ENCODE results near the gene CRNN. TPM values are rescaled to one million over a fixed set of nuclear protein-coding genes. Genes with fewer than 3 reads are reported as not detected.
A peak's percentile ranks its signal among the peaks of the same experiment; 100 is the strongest.

Gene CRNN
- total and polyA plus RNA-seq, 4 experiments from 2014 or later: not detected

DNA sequence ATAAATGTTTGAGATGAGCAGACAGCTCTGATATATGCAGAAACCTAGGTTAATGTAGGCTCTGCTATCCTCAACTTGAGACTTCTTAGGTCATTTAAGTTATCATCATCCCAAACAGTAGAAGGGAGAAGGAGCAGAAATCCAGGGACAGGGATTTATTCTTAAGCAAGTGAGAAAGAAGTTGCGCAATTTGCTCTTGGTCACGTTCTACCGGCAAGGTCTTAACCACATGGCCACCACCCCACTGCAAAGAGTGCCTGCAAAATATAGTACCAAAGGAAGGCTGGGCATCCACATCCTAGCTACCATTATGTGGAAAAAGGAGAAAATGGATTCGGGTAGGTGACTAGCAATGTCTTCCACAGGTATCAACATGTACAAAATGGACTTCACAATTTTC lies 25.2 kb downstream of the CRNN start:
- POLR2A ChIA-PET (ENCODE audit: partially characterized antibody): no interaction called here
- Mint-ChIP-seq H3K27ac (no peak overlapping the region), H3K4me1 (peaks cover 18 to 26% (median 23%) of the 10 kb centered on the region in 4 donors), H3K9me3 (peaks cover 0 to 4% (median 0%) of the 10 kb centered on the region in 8 donors), H3K4me3 (no peak overlapping the region), H3K36me3 (peaks cover 0 to 5% of the 10 kb centered on the region in 2 donors), H3K27me3 (peaks cover 16 to 21% of the 10 kb centered on the region in 2 donors)
- Histone ChIP-seq H3K4me3 (ENCODE audit: low read length in 2 of 2) (no peak overlapping the region), H3K27me3 (ENCODE audit: insufficient read depth, low read length) (peaks cover 7% of the 10 kb centered on the region), H3K36me3 (ENCODE audit: insufficient read depth, low read length) (no peaks in the 10 kb centered on the region), H3K27ac (ENCODE audit: low read depth, low read length) (no peak overlapping the region), H3K4me1 (ENCODE audit: insufficient read depth, low read length) (peaks cover 26% of the 10 kb centered on the region), H3K9me3 (ENCODE audit: control insufficient read depth in 1 of 2, low read length in 2 of 2) (no peaks in the 10 kb centered on the region)
- intact Hi-C loops (cut with micrococcal nuclease): no loop called here
- DNase-seq: no peak
- CTCF ChIA-PET (ENCODE audit: partially characterized antibody): interaction anchor here (1.2 to 2.7 kb wide), 3 partner anchors 10 to 69 kb away, joined by 3 to 20 read pairs (median 6); no protein-coding TSS in a partner anchor

DNA sequence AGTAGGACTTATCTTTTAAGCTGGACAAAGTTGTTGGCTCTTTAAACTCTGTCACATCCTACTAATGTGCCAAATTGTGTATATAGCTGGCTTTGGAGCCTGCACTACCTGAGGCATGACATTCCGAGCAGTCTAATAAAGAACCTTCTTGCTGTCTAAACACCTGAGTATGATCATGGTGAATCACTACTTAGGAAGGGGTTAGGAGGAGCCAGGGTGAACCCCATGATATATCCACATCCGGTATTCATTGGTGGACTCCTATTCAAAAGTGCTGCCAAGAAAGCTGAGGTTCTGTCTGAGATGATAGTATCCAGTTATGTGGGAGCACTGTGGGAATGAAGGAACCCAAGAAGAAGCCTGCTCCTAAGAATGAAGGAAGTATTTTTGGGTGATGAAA lies 27.1 kb downstream of the CRNN start:
- peaks cover 8% of the 10 kb centered on the region for H3K4me1 ChIP-seq (ENCODE audit: insufficient read depth, low read length)
- Mint-ChIP-seq H3K36me3 (peaks cover 0 to 5% of the 10 kb centered on the region in 2 donors), H3K4me1 (peaks cover 3 to 8% (median 4%) of the 10 kb centered on the region in 4 donors), H3K27ac (no peak overlapping the region), H3K27me3 (peaks cover 16 to 23% of the 10 kb centered on the region in 2 donors), H3K4me3 (no peak overlapping the region), H3K9me3 (peaks cover 0 to 4% (median under 1%) of the 10 kb centered on the region in 8 donors)
- DNase-seq: no peak
- H3K9me3 ChIP-seq (ENCODE audit: control insufficient read depth in 1 of 2, low read length in 2 of 2): no peaks in the 10 kb centered on the region
- ChIA-PET CTCF (ENCODE audit: partially characterized antibody) (interaction anchor here (1.5 to 2.1 kb wide), 2 partner anchors 14 to 71 kb away, joined by 3 to 6 read pairs; no protein-coding TSS in a partner anchor), POLR2A (ENCODE audit: partially characterized antibody) (no interaction called here)
- peaks cover 7% of the 10 kb centered on the region for H3K27me3 ChIP-seq (ENCODE audit: insufficient read depth, low read length)
- intact Hi-C loops (cut with micrococcal nuclease): no loop called here
- no peak overlapping the region for H3K27ac ChIP-seq (ENCODE audit: low read depth, low read length)
- no peaks in the 10 kb centered on the region for H3K36me3 ChIP-seq (ENCODE audit: insufficient read depth, low read length)
- no peak overlapping the region for H3K4me3 ChIP-seq (ENCODE audit: low read length in 2 of 2)

DNA sequence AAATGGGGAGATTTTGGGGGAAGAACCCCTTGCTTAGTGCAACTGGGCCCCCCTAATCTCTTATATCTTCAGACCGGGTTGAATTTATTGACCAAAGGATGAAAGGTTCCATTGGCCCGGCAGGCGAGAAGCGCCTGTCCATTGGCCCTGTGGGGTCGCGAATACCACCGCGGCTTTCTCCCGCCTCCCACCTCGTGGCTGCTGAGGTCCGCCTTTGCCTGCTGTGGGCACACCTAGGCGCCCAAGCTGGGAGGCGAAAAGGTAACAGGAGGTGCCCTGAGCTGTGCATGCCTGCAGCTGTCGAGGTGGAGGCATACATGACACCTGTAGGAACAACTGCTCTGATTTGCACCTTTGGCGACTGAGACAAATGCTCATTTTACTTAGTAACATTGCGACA lies 33.1 kb downstream of the CRNN start:
- H3K36me3 ChIP-seq (ENCODE audit: insufficient read depth, low read length): no peaks in the 10 kb centered on the region
- POLR2A ChIA-PET (ENCODE audit: partially characterized antibody): no interaction called here
- intact Hi-C loops (cut with micrococcal nuclease): no loop called here
- Mint-ChIP-seq H3K9me3 (peaks cover 0 to 4% (median under 1%) of the 10 kb centered on the region in 8 donors), H3K27me3 (peaks cover 4 to 10% of the 10 kb centered on the region in 2 donors), H3K27ac (no peak overlapping the region), H3K4me1 (peaks cover 0 to 13% (median under 1%) of the 10 kb centered on the region in 4 donors), H3K4me3 (no peak overlapping the region), H3K36me3 (no peaks in the 10 kb centered on the region)
- H3K4me3 ChIP-seq (ENCODE audit: low read length in 2 of 2): no peak overlapping the region
- no peak overlapping the region for H3K27ac ChIP-seq (ENCODE audit: low read depth, low read length)
- CTCF ChIA-PET (ENCODE audit: partially characterized antibody): no interaction called here
- H3K9me3 ChIP-seq (ENCODE audit: control insufficient read depth in 1 of 2, low read length in 2 of 2): no peaks in the 10 kb centered on the region
- no peaks in the 10 kb centered on the region for H3K27me3 ChIP-seq (ENCODE audit: insufficient read depth, low read length)
- DNase-seq: no peak
- no peaks in the 10 kb centered on the region for H3K4me1 ChIP-seq (ENCODE audit: insufficient read depth, low read length)

DNA sequence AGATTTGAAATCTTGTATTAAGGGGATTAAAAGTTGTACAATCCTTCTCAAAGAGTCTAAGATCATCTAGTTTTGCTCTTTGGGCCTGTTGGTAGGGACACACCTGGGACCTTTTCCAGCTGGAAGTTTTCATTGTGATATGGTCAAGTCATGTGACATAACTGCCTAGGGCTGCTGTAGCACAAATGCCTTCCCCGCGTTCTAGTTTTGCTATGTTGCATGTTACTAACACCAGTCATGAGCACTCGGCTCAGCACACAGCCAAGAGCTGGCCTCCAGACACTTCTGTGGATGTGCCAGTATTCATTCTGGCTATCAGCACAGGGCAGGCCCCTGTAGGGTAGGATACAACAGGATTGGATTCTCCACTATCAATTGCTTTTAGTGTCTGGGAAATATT lies 39.6 kb downstream of the CRNN start:
- ChIA-PET POLR2A (ENCODE audit: partially characterized antibody) (no interaction called here), CTCF (ENCODE audit: partially characterized antibody) (no interaction called here)
- no peaks in the 10 kb centered on the region for H3K36me3 ChIP-seq (ENCODE audit: insufficient read depth, low read length)
- H3K9me3 ChIP-seq (ENCODE audit: control insufficient read depth in 1 of 2, low read length in 2 of 2): no peaks in the 10 kb centered on the region
- no peak overlapping the region for H3K4me3 ChIP-seq (ENCODE audit: low read length in 2 of 2)
- Mint-ChIP-seq H3K4me1 (peaks cover 0 to 13% (median under 1%) of the 10 kb centered on the region in 4 donors), H3K9me3 (peaks cover 0 to 10% (median 4%) of the 10 kb centered on the region in 8 donors), H3K36me3 (no peaks in the 10 kb centered on the region), H3K27me3 (peaks cover 4 to 5% of the 10 kb centered on the region in 2 donors), H3K27ac (peak overlapping the region in 1 of 7 donors; percentile 2), H3K4me3 (no peak overlapping the region)
- intact Hi-C loops (cut with micrococcal nuclease): no loop called here
- no peaks in the 10 kb centered on the region for H3K4me1 ChIP-seq (ENCODE audit: insufficient read depth, low read length)
- H3K27me3 ChIP-seq (ENCODE audit: insufficient read depth, low read length): no peaks in the 10 kb centered on the region
- DNase-seq: no peak
- no peak overlapping the region for H3K27ac ChIP-seq (ENCODE audit: low read depth, low read length)

DNA sequence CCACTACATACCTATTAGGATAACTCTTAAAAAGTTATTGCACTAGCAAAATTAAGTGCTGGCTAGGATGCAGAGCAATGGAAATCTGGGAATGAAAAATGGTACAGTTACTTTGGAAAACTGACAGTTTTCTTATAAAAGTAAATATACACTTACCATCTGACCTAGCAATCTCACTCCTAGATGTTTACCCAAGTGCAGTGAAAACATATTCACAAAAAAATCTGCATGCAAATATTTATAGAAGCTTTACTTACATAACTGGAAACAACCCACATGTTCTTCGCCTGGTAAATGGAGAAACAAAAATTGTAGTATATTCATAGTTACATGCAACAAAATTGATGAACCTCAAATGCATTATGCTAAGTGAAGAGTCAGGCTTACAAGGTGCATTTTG lies 41.4 kb downstream of the CRNN start:
- peaks cover 6 to 7% of the 10 kb centered on the region in 2 donors for H3K27me3 Mint-ChIP-seq
- POLR2A ChIA-PET (ENCODE audit: partially characterized antibody): no interaction called here
- H3K4me1 ChIP-seq (ENCODE audit: insufficient read depth, low read length): no peaks in the 10 kb centered on the region
- no peaks in the 10 kb centered on the region for H3K9me3 ChIP-seq (ENCODE audit: control insufficient read depth in 1 of 2, low read length in 2 of 2)
- no peaks in the 10 kb centered on the region for H3K27me3 ChIP-seq (ENCODE audit: insufficient read depth, low read length)
- H3K9me3 Mint-ChIP-seq: peaks cover 2 to 23% (median 14%) of the 10 kb centered on the region in 8 donors
- CTCF ChIA-PET (ENCODE audit: partially characterized antibody): interaction anchor here (1.2 kb wide), 1 partner anchor 15 kb away, joined by 3 read pairs; no protein-coding TSS in a partner anchor
- H3K4me1 Mint-ChIP-seq: peaks cover 0 to 6% (median under 1%) of the 10 kb centered on the region in 4 donors
- no peaks in the 10 kb centered on the region for H3K36me3 Mint-ChIP-seq
- no peak overlapping the region for H3K4me3 ChIP-seq (ENCODE audit: low read length in 2 of 2)
- H3K27ac ChIP-seq (ENCODE audit: low read depth, low read length): no peak overlapping the region
- H3K27ac Mint-ChIP-seq: no peak overlapping the region
- no peak overlapping the region for H3K4me3 Mint-ChIP-seq
- intact Hi-C loops (cut with micrococcal nuclease): no loop called here
- H3K36me3 ChIP-seq (ENCODE audit: insufficient read depth, low read length): no peaks in the 10 kb centered on the region
- DNase-seq: no peak

DNA sequence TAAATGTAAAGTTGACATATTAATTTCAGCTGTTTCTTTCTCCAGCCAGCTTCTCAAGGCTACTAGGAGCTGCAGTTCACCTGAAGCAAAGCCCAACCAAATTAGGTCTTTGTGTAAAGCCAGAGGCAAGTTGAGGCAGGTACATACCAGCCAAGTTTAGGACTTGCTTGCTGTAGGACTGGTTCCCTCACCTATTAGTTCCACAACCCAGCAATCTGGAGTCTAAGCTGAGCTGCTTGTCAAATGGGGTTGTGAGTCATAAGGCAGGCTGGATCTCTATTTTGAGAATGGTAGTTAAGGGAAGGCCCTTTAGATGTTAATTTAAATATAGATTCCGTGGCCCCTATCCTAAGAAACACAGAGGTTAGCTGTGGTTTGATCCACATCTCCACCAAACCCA lies 46.6 kb downstream of the CRNN start:
- ChIA-PET POLR2A (ENCODE audit: partially characterized antibody) (interaction anchor here (0.5 kb wide), 1 partner anchor 256 kb away, joined by 3 read pairs; no protein-coding TSS in a partner anchor), CTCF (ENCODE audit: partially characterized antibody) (interaction anchor here (1.6 to 2.2 kb wide), 2 partner anchors 31 to 92 kb away, joined by 4 to 7 read pairs; no protein-coding TSS in a partner anchor)
- no peak overlapping the region for H3K4me3 ChIP-seq (ENCODE audit: low read length in 2 of 2)
- Mint-ChIP-seq H3K4me3 (no peak overlapping the region), H3K27ac (no peak overlapping the region), H3K27me3 (peaks cover 11 to 12% of the 10 kb centered on the region in 2 donors), H3K9me3 (peaks cover 2 to 23% (median 14%) of the 10 kb centered on the region in 8 donors), H3K4me1 (no peaks in the 10 kb centered on the region), H3K36me3 (no peaks in the 10 kb centered on the region)
- H3K4me1 ChIP-seq (ENCODE audit: insufficient read depth, low read length): no peaks in the 10 kb centered on the region
- no peak overlapping the region for H3K27ac ChIP-seq (ENCODE audit: low read depth, low read length)
- no peaks in the 10 kb centered on the region for H3K36me3 ChIP-seq (ENCODE audit: insufficient read depth, low read length)
- intact Hi-C loops (cut with micrococcal nuclease): no loop called here
- H3K27me3 ChIP-seq (ENCODE audit: insufficient read depth, low read length): no peaks in the 10 kb centered on the region
- no peak for DNase-seq
- no peaks in the 10 kb centered on the region for H3K9me3 ChIP-seq (ENCODE audit: control insufficient read depth in 1 of 2, low read length in 2 of 2)

DNA sequence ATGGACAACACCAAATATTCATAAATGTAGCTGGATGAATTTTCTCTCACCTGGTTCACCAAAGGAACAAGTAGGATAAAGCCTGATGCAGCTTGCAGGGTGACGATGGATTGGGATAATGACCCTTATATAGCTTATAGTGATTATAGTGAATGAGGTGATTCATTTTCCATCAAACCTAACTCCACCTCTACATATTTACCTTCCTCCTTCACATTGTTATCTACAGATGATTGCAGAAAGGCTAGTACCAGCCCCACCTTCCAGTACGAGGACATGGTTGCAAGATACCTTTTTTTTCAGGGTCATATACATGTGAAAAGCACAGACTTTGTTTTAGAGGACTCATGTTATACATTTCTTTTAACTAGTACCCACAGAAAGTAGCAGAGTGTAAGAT lies 54.2 kb downstream of the CRNN start, which contains the start of gene FLG2:
Gene FLG2, minus strand, starts transcription at position 101 of the 400 bp plus-strand sequence. CDS start 1,122 bp downstream, outside the sequence.
- Mint-ChIP-seq H3K36me3 (no peaks in the 10 kb centered on the region), H3K4me1 (no peaks in the 10 kb centered on the region), H3K4me3 (no peak within 1 kb of the TSS), H3K27ac (no peak within 1 kb of the TSS), H3K9me3 (peaks cover 0 to 9% (median under 1%) of the 10 kb centered on the region in 8 donors), H3K27me3 (peaks cover 3 to 9% of the 10 kb centered on the region in 2 donors)
- ChIA-PET POLR2A (ENCODE audit: partially characterized antibody) (no interaction called here), CTCF (ENCODE audit: partially characterized antibody) (interaction anchor here (0.9 to 1.8 kb wide), 4 partner anchors 12 to 99 kb away, joined by 3 to 6 read pairs (median 4); no protein-coding TSS in a partner anchor)
- H3K4me3 ChIP-seq (ENCODE audit: low read length in 2 of 2): no peak within 1 kb of the TSS
- no peaks in the 10 kb centered on the region for H3K27me3 ChIP-seq (ENCODE audit: insufficient read depth, low read length)
- H3K36me3 ChIP-seq (ENCODE audit: insufficient read depth, low read length): no peaks in the 10 kb centered on the region
- H3K9me3 ChIP-seq (ENCODE audit: control insufficient read depth in 1 of 2, low read length in 2 of 2): no peaks in the 10 kb centered on the region
- intact Hi-C loops (cut with micrococcal nuclease): no loop called here
- no peak within 1 kb of the TSS for H3K27ac ChIP-seq (ENCODE audit: low read depth, low read length)
- H3K4me1 ChIP-seq (ENCODE audit: insufficient read depth, low read length): no peaks in the 10 kb centered on the region
- no peak for DNase-seq
